Measurements from ENCODE around the gene CLRN1.

Gene CLRN1

DNA sequence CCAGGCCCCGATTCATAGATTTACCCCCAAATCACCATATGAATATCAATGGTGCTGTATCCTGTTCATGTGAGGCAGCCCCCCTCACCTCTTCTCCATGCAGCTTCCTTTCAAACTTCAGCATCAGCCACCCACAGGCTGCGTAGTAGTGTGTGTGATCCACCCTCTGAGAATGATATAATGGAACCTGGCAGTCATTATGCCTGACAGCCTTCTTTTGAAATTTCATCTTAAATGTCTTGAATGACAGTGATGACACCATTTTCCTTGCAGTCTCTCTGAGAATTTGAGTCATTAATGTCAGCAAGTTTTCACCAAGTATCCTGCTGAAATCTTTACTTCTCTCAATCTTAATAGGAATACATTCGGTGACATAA lies 3.5 kb upstream of the CLRN1 start:
- ATAC-seq = peak; percentile 90
- DNase-seq = peak; percentile 38

DNA sequence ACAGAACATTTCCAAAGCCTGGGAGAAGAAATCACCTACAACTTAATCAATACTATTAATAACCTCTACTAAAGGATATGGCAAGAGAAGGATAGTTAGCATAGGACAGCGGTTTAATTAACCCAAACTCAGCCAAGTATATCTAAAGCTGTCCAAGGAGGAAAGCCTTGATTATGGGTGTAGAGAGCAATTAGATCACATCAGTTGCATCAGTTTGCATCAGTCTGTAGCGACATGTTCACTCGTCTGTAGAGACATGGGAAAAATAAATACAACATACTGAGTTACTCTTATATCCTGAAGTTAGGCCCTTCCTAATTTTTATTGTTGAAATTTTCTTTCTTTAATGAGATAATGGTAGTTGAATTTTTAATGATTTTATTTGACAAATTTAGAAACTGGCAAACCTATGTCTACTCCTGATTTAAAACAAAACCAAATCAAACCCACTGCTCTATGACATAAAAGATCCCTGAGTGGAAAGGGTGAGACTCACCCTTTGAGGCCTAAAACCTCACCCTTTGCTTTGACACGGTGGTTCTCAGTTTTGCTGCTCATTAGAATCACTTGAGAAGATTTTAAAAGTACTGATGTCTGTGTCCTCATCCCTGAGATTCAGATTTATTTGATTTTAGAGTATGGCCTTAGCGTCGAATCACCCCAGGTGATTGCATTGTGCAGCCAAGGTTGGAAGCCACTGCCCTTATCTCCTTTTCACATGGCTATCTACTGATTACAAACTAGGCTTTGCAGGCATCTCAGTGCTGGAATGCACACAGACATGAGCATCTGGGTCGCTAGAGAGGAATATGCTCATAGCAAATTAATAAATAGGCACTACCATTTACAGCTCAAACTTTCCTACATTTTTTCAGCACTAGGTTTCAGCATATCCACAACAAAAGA lies 2.8 kb upstream of the CLRN1 start:
- ATAC-seq (peak; percentile 77), DNase-seq (no peak)

DNA sequence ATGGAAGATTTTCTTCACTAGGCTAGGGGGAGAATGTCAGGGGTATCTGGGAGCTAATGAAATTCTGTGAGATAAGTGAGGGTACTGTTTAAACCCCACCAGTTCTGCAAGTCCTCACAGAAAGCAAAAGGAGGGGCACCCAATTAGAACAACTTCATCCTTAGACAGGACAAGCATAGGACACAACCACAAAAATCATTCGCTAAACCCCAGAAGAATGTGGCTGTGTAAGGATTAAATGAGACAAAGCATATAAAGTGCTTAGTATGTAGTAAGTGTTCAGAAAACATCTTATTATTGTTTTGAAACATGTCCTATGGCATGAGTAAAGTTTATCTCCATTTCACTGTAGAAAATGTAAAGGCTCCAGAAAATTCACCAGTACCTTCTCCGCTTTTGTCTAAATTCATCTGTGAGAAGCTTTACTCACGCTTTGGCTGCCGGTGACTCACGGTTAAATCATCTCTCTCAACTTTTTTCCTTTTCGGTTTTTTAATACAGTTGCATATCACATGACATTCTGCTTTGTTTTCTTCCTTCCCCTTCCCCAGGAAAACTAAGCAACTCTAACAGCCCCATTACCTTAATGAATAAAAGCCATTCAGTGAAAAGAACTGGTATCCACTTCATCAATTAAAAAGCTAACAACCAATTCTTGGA lies 1.7 kb downstream of the CLRN1 start:
- ATAC-seq (no peak), DNase-seq (no peak)

DNA sequence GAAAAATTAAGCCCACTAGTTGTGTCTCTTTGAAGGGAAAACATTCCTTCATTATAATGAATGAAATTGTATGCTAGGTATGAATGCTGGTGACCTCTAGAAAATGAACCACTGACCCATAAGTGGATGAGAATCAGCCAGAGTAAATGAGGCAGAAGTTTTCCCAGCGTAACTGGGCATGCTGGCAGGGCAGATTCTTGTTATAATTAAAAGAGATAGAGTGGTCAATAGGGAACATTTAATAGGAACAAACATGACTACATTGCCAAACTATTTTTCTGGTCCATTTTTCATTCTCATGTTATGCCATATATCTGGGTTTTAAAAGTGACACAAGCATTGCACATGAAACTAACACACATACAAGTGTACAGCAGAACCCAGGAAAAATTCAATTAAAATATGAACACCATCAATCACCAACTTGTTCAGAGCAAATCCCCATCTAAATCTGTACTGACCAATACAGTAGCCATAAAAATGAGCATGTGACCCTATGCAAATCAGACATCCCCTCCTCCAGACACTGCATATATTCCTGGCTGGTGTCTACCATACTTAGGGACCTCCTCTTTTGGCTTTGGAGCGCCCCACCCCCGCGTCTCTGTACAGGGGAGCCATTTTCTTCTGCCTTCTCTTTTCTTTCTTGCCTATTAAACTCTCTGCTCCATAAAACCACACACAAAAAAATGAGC lies 4.0 kb downstream of the CLRN1 start:
- DNase-seq (no peak), ATAC-seq (no peak)

DNA sequence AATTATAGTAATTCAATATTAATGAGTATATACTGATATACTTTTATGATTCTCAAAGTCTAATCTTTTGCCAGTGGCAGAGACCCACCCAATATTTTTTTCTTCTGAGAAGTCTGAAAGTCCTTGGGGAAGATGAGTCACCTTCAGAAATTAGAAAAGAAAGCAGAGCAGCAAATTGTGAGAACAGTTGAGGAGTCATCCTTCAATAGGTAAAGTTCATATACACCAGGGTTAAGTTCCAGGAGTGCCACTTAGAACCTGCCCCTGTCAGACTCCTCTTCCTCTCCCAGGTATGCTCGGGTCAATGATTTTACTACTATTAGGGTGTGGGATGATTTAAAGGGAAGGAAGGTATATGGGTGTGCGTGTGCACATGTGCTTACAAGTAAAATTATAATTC lies 7.1 kb downstream of the CLRN1 start:
- ATAC-seq = no peak
- no peak for DNase-seq

DNA sequence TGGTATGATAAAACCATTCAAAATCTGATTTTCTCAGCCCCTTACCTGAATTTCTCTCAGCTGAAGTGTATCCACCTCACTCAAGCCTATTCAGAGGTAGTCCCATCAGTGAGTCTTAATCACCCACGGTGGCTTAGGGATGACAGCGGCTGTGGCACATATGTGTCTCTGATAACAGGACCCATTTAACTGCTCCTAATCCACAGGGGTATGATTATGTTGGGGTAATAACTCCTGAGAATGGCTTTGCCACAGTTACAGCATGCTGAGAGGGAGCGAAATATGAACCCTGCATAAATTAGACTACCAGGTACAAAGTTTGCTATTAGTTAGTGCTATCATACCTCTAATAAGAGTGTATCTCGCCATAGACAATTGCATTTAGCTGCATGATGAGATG lies 10.6 kb downstream of the CLRN1 start:
- ATAC-seq (no peak), DNase-seq (no peak)

DNA sequence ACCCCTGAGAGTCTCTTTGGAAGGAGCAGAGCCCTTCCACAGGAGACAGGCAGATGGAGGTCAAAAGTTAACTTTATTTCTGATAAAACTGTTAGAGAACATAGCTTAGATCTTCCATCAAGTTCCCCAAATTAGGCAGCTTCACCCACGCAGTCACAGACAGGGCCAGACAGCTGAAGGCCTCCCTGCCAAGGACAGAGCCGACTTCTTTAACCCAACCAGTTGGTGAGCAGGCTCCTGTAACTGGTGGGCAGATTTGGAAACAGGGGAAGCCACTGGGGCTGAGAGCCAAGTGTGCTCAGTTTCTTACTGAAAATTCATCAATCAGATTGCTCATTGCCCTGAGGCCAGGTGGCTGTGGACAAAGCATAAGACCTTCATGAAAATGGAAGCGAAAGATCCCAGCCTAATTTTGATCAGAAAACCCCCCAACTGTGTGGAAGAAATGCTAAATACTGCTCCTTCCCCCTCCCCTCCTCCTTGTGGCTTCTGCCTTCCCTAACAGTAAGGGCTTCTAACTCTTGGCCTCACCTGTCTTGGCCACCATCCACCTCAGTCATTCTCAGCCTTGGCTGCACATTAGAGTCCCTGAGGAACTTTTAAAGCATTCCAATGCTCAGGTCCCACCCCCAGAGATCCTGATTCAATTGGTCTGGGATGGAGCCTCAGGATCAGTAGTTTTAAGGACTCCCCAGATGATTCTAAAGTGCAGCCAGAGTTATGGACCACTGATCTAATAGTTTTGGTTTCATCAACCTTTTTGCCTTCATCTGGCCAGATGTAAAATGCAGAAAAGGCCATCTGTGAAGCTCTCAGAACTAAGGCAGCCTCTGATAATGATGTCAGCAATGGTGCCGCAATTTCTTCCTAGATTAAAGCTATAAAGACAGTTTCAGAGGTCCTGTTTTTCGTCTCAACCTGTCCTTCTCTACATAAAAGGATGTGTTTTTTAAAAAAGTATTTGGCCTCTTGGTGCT lies 11.5 kb downstream of the CLRN1 start:
- no peak for ATAC-seq
- no peak for DNase-seq

DNA sequence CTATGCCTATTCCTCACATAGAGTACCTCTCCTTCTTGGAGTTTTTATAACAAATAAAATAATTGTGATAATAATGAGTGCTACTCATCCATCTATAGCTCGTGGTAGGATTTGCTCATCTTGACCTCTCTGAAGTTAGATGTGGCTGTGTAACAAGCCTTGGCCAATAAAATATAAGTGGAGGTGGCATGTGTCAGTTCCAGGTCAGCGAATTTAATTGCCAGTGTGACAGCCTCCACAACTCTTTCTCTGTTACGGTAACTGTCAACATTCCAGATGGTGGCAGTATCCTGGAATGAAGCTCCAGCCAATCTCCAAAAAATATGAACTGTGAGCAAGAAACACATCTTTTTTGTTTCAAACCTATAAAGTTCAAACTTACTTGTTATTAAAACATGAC lies 13.8 kb downstream of the CLRN1 start:
- DNase-seq (no peak), ATAC-seq (no peak)

DNA sequence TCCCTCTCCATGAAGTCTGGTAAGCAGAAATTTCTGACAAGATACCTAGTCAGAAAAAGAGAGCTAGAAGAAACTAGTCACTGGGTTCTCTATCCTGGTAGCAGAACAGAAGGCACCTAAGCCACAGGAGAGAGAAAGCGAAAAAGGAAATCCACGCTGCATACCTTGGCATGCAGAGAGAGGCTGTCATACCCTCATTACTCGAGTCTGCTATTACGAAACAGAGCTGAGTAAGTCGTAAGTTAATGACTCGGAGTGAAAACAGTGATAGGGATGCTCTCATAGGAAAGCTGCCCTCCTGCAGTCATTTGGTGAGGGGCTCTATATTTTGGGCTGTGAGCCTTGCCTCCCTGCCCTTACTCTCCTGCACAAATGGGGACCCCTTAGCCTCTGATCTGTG lies 16.2 kb downstream of the CLRN1 start:
- DNase-seq = no peak
- peak; percentile 40 for ATAC-seq

DNA sequence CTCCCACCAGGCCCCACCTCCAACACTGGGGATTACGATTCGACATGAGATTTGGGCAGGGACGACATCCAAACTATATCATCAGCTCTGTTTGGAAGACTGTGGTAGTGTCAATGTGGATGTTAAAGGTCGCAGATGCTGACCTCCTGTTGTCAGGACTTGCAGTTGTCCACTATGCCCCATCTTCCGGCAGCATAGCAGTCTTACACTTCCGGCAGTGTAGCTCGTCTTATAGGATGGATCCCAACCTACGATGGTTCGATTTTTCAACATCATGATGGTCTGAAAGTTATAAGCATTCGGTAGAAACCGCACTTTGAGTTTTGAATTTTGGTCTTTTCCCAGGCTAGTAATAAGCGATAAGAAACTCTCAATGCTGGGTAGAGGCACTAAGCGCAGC lies 20.6 kb downstream of the CLRN1 start:
- ATAC-seq = no peak

DNA sequence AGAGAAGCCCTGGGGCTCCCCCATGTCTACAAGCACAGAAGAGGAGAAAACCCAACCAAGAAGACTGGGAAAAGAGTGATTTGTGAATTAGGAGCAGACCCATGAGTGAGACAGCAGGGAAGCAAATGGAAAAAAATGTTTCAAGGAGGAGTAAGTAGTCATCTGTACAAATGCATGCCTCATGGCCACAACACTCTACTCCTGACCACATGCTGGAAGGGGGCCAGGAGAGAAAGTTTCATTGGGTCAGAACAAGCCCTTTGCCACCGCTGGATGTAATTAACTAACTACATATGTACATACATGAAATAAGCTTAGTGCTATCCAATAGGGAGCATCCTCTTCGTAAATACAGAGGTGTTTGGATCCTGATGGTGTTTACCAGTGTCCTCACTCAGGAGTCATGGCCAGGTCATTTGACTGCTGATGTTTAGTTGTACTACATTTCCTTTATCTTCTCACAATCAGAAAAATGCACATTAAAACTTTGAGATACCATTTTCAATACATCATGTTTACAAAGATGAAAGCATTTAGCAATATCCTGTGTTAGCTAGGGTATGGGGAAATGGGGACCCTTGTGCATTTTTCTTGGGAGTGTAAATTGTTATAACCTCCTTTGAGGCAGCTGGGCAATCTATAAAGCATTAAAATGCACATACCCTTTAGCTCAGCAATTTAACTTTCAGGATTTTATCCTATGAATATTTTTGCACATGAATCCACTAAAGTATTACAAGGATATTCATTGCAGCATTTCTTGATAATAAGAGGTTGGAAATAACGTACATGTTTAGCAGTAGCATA lies 27.1 kb downstream of the CLRN1 start:
- ATAC-seq (no peak), DNase-seq (no peak)

More for the DNA sequence above, 20.6 kb downstream of the CLRN1 start:
- no peak for DNase-seq

DNA sequence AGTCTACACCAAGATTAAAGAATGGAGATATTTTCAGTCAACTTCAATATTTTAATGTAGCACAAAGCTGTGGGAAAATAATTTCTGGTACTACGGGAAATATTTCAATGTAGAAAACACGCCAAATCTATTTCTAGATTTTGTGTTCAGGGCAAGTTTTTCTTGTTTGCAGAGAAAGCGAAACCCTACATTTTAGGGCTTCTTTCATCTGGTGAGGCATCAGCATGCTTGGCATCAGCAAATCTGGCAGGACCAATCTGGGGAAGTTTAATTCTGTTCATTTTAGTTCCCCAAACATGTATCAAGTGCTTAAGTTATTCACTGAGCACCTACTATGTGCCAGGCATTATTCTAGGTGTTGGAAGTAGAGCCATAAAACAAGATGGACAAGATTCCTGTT lies 30.3 kb downstream of the CLRN1 start:
- ATAC-seq = no peak
- no peak for DNase-seq

DNA sequence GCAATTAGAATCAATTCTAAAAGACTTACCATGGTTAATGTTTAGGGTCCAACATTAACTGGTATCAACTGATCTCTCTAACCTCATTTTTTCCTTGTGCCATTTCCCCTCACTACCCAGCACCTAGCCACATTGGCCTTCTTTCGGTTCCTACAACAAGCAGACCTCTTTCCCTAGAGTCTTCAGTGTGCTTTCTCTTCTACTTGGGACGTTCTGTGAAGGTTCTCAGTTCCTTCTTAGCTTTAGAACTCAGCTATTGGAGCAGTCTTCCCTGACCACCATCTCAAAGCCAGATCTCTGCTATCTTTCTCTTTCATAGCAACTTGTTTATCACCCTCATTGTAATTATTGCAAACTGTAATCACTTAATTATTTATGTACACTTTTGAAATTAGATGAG lies 35.8 kb downstream of the CLRN1 start:
- ATAC-seq = no peak
- no peak for DNase-seq

DNA sequence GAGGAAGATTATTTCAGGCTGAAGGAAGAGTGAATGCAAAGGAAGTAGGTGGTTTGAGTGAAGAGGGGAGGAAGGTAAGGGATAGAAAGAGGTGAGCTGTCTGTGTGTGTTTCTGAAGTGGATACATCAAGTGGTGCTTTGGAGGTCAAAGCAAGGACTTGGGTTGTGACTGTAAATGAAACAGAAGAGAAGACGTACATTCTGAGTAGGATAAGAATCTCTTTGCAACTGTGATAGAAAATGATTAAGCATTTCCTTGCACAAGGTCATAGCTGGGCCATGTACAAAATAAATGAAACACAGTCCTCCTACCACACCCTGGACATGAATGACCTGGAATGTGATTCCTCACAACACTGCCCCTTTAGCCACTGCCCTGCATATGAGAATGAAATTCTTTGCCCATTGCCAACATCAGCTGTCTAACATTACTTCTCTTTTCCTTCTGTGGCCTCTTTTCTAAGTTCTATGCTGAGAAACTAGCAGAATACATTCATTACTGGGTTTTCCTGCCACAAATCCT lies 39.0 kb downstream of the CLRN1 start:
- no peak for ATAC-seq
- DNase-seq = no peak

DNA sequence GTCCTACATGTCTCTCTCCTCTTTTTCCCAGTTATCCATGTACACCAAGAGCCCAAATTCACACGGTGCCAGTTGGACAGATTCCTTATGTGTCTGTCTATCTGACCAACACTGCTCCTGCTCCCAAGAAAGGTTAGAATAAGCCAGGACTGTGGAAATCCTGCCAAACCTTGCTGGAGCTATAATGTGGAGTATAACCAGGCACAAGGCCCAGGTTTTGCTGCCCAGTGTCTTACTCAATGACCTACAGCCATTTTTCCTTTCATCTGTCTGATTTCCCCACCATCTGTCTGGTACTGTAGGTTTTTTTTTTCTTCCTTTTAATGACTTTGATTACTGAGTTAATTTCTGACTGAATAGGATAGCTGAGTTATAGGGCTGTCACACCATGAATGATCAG lies 40.8 kb downstream of the CLRN1 start:
- no peak for DNase-seq
- no peak for ATAC-seq

DNA sequence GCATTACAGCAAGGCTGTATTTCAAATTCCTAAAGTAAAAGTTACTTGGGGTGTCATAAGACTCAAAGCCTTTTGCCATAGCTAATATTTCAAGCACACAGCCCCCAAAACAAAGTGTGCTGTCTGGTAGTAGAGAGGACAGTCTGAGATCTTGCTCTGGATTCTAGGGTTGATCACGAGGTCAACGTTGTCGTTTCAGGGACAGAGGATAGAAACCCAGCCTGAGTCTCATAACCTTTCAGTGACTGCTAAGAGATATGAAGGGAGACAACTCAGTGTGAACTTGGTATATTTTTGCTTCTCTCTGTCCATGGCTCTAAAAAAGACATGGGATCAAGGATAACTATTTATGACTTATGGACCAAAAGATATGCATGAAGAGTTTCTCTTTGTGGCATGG lies 41.7 kb downstream of the CLRN1 start:
- ATAC-seq = no peak
- DNase-seq = no peak

DNA sequence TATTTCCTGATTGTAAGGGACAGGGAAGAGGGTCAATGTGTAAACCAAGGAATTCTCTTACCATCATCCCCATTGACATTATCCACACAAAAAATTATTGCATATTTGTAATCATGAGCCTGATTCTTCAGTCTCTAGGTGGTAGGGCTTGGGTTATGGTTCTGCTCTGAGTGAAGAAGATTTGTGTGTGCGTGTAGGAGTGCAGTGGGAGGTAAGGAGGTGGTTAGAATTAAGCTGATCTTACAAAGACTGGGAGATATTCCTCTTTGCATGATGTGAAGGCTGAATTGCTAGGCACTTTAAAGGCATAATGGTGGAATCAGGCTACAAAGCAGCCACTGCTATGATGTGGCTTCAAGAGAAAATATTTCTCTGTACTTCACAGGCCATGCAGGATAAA lies 44.3 kb downstream of the CLRN1 start:
- DNase-seq = no peak
- no peak for ATAC-seq

DNA sequence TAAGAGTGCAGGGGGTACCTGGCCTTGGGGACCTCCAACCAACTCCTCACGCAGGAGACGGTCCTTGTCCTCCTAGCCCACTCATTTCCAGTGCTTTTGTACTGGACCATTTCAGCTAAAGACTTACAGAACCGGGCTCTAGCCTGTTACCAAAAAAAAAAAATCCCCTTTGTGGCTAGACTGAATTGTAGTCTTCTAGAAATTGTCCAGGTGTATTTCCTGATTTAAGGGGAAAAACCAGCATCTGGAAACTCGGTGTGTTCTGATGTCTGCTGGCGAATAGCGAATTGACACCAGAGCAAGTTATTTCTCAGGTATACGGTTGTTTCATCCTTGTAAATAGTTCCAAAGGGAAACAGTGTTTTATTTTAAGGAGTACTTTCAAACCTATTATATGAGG lies 46.2 kb downstream of the CLRN1 start:
- ATAC-seq (no peak), DNase-seq (no peak)

DNA sequence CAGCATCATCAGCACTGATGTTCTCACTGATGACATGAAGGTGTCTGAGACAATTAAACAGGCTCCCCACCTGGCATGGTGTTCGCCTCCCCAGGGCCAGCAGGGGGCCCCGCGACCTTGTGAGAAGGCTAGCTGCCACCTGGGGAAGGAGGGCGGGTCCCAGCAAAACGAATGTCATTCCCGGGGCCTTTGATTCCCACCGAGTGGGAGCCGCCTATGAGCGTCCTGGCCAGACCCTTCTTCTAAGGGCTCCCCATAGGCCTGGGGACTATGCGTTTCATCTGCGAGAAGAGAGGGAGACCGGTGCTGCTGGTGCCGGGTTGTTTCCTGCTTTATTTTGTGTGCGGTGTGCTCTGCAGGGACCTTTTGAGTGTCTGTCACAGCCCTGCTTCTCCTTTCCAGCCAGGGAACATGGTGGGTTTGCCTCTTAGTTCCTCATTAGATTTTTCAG lies 46.8 kb downstream of the CLRN1 start:
- DNase-seq (peak; percentile 69), ATAC-seq (peak; percentile 87)

DNA sequence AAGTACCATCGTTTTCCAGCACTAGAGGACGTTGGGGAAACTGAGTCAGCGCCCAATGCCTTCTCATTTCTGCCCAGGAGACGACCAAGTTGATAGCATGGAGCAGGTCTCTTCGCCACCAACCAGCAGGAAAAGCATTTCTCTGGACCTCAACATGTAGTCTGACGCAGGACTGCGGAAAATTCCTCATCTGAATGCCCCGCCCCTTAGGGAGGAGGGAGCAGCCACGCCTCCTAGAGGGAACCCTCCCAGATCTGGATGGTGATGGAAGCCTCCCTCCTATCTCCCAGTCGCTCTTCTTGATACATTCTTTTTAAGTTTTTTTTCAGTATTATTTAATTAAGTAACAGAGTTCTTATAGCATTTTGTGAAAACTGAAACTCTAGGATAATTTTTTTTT lies 49.9 kb downstream of the CLRN1 start:
- no peak for DNase-seq

DNA sequence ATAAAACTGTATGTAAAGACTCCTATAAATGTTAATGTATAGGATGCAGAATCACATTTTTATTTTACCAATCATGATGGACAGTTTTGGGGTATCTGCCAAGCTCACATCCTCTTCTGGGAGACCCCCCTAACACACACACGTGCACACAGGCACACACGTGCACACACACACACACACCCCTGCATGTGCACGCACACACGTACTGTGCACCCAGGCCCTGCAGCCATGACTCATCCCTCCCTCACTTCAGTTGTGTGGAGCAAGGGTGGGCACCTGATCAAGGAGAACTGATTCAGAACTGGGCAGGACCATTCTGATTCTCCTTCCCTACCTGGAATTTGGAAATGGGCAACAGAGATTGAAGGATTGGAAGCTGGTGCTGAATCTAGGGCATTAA lies 51.3 kb downstream of the CLRN1 start:
- ATAC-seq (no peak), DNase-seq (no peak)

More for the DNA sequence above, 49.9 kb downstream of the CLRN1 start:
- no peak for ATAC-seq
